Measurements from ENCODE around the gene AKT1. TPM values are rescaled to one million over a fixed set of nuclear protein-coding genes. Genes with fewer than 3 reads are reported as not detected.
A peak's percentile ranks its signal among the peaks of the same experiment; 100 is the strongest.
"Not testable (repeated sequence)": the region's sequence is repeated elsewhere in the genome, so short reads cannot be mapped to it uniquely, and the experiment has no call there.

AKT1 gene
- polyA plus RNA-seq, 4 donors, result 72.4 to 95.9 (median 82.7) TPM

DNA sequence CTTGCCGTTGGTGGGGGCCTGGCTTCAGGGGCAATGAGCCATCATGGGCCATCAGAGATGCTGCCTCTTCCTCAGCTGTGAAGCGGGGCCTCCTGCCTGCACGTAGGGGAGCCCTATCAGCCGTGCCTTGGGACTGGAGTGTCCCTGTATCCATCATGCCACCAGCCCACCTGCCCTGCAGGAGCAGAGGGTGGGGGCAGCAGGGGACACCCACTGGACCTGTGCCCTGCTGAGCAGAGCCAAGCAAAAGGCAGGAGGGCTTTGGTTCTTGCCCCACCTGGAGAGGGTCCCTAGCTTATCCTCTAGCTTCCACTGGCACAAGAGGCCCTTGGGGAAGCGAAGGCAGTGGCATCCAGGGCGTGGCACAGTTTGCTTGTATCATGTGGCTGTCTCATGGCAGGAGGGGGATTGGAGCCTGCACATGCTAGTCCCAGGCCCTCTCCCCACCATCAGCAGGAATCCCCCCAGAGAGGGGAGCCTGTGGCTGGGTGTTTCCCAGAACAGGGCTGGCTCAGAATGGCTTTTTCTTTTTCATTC is 61.4 kb downstream of the AKT1 start:
- Histone ChIP-seq H3K36me3 (ENCODE audit: control insufficient read depth in 3 of 3, insufficient read depth in 2 of 3, low read depth in 1 of 3, low read length in 3 of 3) (peaks cover 0 to 4% (median 0%) of the 10 kb centered on the region in 3 donors), H3K27ac (ENCODE audit: low read depth in 1 of 3, low read length in 2 of 3) (no peak overlapping the region), H3K4me3 (ENCODE audit: low read depth in 1 of 3, low read length in 3 of 3) (no peak overlapping the region), H3K27me3 (ENCODE audit: control insufficient read depth in 3 of 3, insufficient read depth in 3 of 3, low read length in 3 of 3) (no peaks in the 10 kb centered on the region), H3K9me3 (ENCODE audit: control insufficient read depth in 2 of 2, insufficient read depth in 1 of 2, low read depth in 1 of 2, low read length in 1 of 2) (no peaks in the 10 kb centered on the region), H3K4me1 (ENCODE audit: control insufficient read depth in 3 of 3, insufficient read depth in 2 of 3, low read depth in 1 of 3, low read length in 2 of 3) (peaks cover 0 to 2% (median 0%) of the 10 kb centered on the region in 3 donors)
- FAIRE-seq (no peak), DNase-seq (no peak)
- 78 to 82% (median 81%) methylated on average over 6 of the region's 6 CpGs for WGBS, 3 donors

DNA sequence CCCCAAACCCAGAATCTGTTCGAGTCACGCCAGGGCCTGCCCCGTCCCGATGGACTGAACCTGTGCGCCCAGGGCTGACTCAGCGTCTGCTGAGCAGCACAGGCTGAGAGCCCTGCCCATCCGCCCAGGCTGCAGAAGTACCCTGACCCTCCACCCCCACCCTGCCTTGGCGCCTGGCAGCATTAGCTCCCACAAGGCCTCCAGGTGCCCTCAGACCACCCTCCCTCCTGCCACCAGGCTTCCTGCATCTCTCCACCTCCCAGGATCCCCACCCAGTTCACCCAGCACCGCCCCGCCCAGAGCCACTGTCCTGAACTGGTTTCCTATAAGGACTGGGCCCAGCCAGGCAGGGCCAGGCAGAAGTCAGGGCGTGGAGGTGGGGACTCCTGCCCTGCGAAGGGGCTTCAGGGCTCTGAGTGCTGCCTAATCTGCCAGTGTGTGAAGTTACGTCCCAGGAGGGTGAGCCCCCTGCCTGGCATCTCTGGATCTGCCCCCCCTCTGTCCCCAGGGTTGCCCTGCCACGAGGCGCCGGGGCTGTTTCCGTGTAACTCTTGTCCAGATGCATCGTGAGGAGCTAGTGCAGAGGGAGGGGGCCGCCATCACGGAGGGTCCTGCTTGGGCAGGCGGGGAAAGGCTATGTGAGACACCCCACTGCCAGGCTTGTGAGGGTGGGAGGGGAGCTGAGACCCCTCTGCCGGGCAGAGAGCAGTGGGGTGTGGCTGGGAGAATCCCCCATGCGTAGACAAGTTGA is 62.4 kb downstream of the AKT1 start:
- H3K27ac ChIP-seq (ENCODE audit: low read depth in 1 of 3, low read length in 2 of 3), result no peak overlapping the region
- peak in 1 of 2 donors; percentile 70 for DNase-seq
- 48 to 78% (median 67%) methylated on average over 23 of the region's 23 CpGs for WGBS, 3 donors
- peaks cover 0 to 2% (median 0%) of the 10 kb centered on the region in 3 donors for H3K4me1 ChIP-seq (ENCODE audit: control insufficient read depth in 3 of 3, insufficient read depth in 2 of 3, low read depth in 1 of 3, low read length in 2 of 3)
- H3K4me3 ChIP-seq (ENCODE audit: low read depth in 1 of 3, low read length in 3 of 3), result no peak overlapping the region
- no peaks in the 10 kb centered on the region for H3K9me3 ChIP-seq (ENCODE audit: control insufficient read depth in 2 of 2, insufficient read depth in 1 of 2, low read depth in 1 of 2, low read length in 1 of 2)
- FAIRE-seq, result no peak
- H3K36me3 ChIP-seq (ENCODE audit: control insufficient read depth in 3 of 3, insufficient read depth in 2 of 3, low read depth in 1 of 3, low read length in 3 of 3), result peaks cover 0 to 2% (median 0%) of the 10 kb centered on the region in 3 donors
- no peaks in the 10 kb centered on the region for H3K27me3 ChIP-seq (ENCODE audit: control insufficient read depth in 3 of 3, insufficient read depth in 3 of 3, low read length in 3 of 3)

DNA sequence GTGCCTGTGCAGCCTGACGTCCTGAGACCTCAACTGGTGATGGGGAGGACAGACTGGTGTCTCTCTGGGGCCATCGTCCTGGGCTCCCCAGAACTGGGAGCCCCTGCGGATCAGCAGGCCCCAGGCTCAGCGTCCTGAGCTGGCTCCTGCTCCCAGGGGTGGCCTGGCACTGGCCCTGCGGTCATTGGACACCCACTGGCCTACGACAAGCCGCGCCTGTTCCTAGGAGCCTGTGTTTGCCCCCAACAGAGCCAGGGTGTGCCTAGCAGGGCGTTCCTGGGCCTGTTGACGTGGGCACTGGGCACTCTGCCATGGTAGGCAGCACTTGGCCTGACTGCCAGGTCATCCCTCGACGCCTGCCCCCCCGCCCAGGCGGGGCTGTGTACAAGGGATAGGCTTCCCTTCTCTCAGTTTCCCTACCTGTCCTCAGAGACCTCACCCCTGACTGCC is 63.2 kb downstream of the AKT1 start:
- H3K4me1 ChIP-seq (ENCODE audit: control insufficient read depth in 3 of 3, insufficient read depth in 2 of 3, low read depth in 1 of 3, low read length in 2 of 3), result peaks cover 0 to 2% (median 0%) of the 10 kb centered on the region in 3 donors
- WGBS, 3 donors, result 16 to 61% (median 35%) methylated on average over 14 of the region's 14 CpGs
- no peaks in the 10 kb centered on the region for H3K27me3 ChIP-seq (ENCODE audit: control insufficient read depth in 3 of 3, insufficient read depth in 3 of 3, low read length in 3 of 3)
- FAIRE-seq (no peak), DNase-seq (peak in 1 of 2 donors; percentile 86)
- no peaks in the 10 kb centered on the region for H3K9me3 ChIP-seq (ENCODE audit: control insufficient read depth in 2 of 2, insufficient read depth in 1 of 2, low read depth in 1 of 2, low read length in 1 of 2)
- no peak overlapping the region for H3K4me3 ChIP-seq (ENCODE audit: low read depth in 1 of 3, low read length in 3 of 3)
- H3K36me3 ChIP-seq (ENCODE audit: control insufficient read depth in 3 of 3, insufficient read depth in 2 of 3, low read depth in 1 of 3, low read length in 3 of 3), result peaks cover 0 to under 1% (median 0%) of the 10 kb centered on the region in 3 donors
- H3K27ac ChIP-seq (ENCODE audit: low read depth in 1 of 3, low read length in 2 of 3), result no peak overlapping the region

DNA sequence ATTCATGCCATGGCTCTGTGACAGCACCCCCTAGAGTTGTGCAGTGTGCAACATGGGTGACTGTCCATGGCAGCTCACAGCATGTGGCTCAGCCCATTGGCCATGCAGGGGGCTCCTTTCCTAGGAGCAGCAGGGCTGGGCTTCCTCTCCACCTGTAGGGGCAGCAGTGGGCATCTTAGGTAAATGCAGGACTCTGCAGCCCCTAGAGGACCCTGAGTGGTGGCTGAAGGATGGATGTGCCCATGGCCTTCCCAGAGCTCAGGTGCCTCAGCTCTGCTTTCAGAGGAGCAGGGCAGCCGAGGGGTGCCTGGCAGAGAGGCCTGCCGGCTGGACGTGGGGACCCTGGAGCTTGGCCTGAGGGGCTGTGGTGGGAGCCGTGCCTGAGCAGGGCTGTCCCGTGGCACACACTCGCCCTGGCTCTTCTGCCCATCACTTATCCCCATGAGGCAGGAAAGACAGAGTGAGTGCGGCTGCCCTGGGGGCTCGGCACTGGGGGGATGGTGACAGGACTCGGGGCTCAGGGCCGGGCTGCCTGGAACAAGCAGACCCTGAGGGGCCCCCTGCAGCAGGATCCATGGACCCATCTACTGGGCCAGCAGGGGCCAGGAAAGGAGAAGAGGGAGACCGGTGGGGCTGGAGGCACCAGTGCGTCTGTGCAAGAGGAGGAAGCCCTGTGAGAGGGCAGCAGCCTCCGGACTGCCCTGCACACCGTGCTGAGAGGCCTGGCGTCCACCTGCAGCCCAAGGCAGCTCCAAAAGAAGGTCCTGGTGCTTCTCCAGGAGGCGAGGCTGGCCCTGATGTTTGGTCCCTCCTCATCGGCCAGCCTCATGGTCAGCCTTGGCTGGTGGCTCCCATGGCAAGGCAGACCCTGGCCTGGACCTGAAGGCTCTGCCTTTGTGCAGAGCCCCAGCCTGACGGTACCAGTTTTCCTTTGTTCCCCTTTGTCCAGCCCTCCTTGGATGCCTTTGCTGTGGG is 63.9 kb downstream of the AKT1 start:
- Histone ChIP-seq H3K4me1 (ENCODE audit: control insufficient read depth in 3 of 3, insufficient read depth in 2 of 3, low read depth in 1 of 3, low read length in 2 of 3) (peaks cover 0 to 2% (median 0%) of the 10 kb centered on the region in 3 donors), H3K9me3 (ENCODE audit: control insufficient read depth in 2 of 2, insufficient read depth in 1 of 2, low read depth in 1 of 2, low read length in 1 of 2) (no peaks in the 10 kb centered on the region), H3K36me3 (ENCODE audit: control insufficient read depth in 3 of 3, insufficient read depth in 2 of 3, low read depth in 1 of 3, low read length in 3 of 3) (no peaks in the 10 kb centered on the region), H3K27me3 (ENCODE audit: control insufficient read depth in 3 of 3, insufficient read depth in 3 of 3, low read length in 3 of 3) (no peaks in the 10 kb centered on the region), H3K4me3 (ENCODE audit: low read depth in 1 of 3, low read length in 3 of 3) (no peak overlapping the region), H3K27ac (ENCODE audit: low read depth in 1 of 3, low read length in 2 of 3) (no peak overlapping the region)
- FAIRE-seq (no peak), DNase-seq (no peak)
- WGBS, 3 donors, result 87 to 95% (median 91%) methylated on average over 18 of the region's 18 CpGs

DNA sequence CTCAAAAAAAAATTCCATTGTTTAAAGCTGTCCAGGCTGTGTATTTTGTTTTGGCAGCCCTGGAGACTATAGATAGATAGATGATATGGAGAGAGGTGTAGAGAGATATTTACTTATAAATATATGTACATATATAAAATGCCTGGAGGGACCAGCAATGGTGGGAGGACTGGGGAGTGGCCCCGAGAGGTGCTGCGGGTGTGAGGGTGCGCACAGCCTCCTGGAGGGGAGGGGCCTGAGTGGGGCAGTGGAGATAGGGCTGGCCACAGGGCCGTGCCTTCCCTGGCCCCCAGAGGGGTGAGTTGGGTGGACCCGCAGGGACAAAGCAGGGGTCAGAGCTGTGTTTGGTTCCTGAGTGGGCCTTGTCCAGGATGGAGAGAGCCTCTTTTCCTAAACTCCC is 65.1 kb downstream of the AKT1 start:
- peaks cover 0 to 2% (median 2%) of the 10 kb centered on the region in 3 donors for H3K4me1 ChIP-seq (ENCODE audit: control insufficient read depth in 3 of 3, insufficient read depth in 2 of 3, low read depth in 1 of 3, low read length in 2 of 3)
- H3K27me3 ChIP-seq (ENCODE audit: control insufficient read depth in 3 of 3, insufficient read depth in 3 of 3, low read length in 3 of 3), result no peaks in the 10 kb centered on the region
- DNase-seq (no peak), FAIRE-seq (no peak)
- no peak overlapping the region for H3K4me3 ChIP-seq (ENCODE audit: low read depth in 1 of 3, low read length in 3 of 3)
- H3K9me3 ChIP-seq (ENCODE audit: control insufficient read depth in 2 of 2, insufficient read depth in 1 of 2, low read depth in 1 of 2, low read length in 1 of 2), result no peaks in the 10 kb centered on the region
- 74 to 88% (median 84%) methylated on average over 4 to 5 of the region's 5 CpGs for WGBS, 3 donors
- no peak overlapping the region for H3K27ac ChIP-seq (ENCODE audit: low read depth in 1 of 3, low read length in 2 of 3)
- no peaks in the 10 kb centered on the region for H3K36me3 ChIP-seq (ENCODE audit: control insufficient read depth in 3 of 3, insufficient read depth in 2 of 3, low read depth in 1 of 3, low read length in 3 of 3)

DNA sequence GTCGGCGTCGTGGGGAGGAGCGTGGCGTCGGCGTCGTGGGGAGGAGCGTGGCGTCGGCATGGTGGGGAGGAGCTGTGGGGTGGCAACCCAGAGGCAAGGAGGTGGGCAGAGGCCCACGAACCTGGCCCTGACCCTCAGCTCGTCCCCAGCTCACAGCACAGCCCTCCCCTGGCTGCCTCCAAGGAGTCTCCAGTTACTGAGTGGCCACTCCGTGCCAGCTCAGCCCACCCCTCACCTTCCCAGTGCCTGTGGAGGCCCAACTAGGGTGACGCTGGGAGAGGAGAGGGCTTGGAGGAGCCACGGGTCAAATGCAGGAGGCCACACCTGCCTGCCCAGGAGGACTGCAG is 65.7 kb downstream of the AKT1 start:
- 80 to 88% (median 82%) methylated on average over 5 to 16 of the region's 16 CpGs for WGBS, 3 donors
- H3K27ac ChIP-seq (ENCODE audit: low read depth in 1 of 3, low read length in 2 of 3), result no peak overlapping the region
- H3K4me3 ChIP-seq (ENCODE audit: low read depth in 1 of 3, low read length in 3 of 3), result no peak overlapping the region
- FAIRE-seq (no peak), DNase-seq (no peak)
- no peaks in the 10 kb centered on the region for H3K27me3 ChIP-seq (ENCODE audit: control insufficient read depth in 3 of 3, insufficient read depth in 3 of 3, low read length in 3 of 3)
- no peaks in the 10 kb centered on the region for H3K36me3 ChIP-seq (ENCODE audit: control insufficient read depth in 3 of 3, insufficient read depth in 2 of 3, low read depth in 1 of 3, low read length in 3 of 3)
- no peaks in the 10 kb centered on the region for H3K9me3 ChIP-seq (ENCODE audit: control insufficient read depth in 2 of 2, insufficient read depth in 1 of 2, low read depth in 1 of 2, low read length in 1 of 2)
- H3K4me1 ChIP-seq (ENCODE audit: control insufficient read depth in 3 of 3, insufficient read depth in 2 of 3, low read depth in 1 of 3, low read length in 2 of 3), result peaks cover 0 to 9% (median 2%) of the 10 kb centered on the region in 3 donors

DNA sequence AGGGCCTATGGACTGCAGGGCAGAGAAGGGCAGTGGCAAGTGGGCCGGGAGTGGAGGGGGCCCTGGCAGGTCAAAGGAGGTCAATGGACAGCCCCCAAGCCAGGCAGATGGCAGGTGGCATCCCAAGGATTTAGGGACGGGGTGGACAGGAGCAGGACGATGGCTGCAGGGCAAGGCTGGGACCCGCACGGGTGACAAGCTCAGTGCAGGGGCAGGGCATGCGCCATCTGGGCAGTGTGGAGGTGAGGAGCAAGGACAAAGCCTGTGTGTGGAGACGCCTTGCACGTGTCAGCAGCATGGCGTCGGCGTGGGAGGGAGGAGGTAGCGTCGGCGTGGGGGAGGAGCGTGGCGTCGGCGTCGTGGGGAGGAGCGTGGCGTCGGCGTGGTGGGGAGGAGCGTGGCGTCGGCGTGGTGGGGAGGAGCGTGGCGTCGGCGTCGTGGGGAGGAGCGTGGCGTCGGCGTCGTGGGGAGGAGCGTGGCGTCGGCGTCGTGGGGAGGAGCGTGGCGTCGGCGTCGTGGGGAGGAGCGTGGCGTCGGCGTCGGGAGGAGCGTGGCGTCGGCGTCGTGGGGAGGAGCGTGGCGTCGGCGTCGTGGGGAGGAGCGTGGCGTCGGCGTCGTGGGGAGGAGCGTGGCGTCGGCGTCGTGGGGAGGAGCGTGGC is 66.2 kb downstream of the AKT1 start:
- not testable (repeated sequence) for H3K9me3 ChIP-seq (ENCODE audit: control insufficient read depth in 2 of 2, insufficient read depth in 1 of 2, low read depth in 1 of 2, low read length in 1 of 2); H3K27me3 ChIP-seq (ENCODE audit: control insufficient read depth in 3 of 3, insufficient read depth in 3 of 3, low read length in 3 of 3); FAIRE-seq; H3K4me3 ChIP-seq (ENCODE audit: low read depth in 1 of 3, low read length in 3 of 3); DNase-seq; H3K27ac ChIP-seq (ENCODE audit: low read depth in 1 of 3, low read length in 2 of 3); H3K36me3 ChIP-seq (ENCODE audit: control insufficient read depth in 3 of 3, insufficient read depth in 2 of 3, low read depth in 1 of 3, low read length in 3 of 3)
- 93 to 95% (median 95%) methylated on average over 36 to 64 of the region's 73 CpGs for WGBS, 3 donors
- peaks cover 0 to 13% (median 6%) of the 10 kb centered on the region in 3 donors for H3K4me1 ChIP-seq (ENCODE audit: control insufficient read depth in 3 of 3, insufficient read depth in 2 of 3, low read depth in 1 of 3, low read length in 2 of 3)

DNA sequence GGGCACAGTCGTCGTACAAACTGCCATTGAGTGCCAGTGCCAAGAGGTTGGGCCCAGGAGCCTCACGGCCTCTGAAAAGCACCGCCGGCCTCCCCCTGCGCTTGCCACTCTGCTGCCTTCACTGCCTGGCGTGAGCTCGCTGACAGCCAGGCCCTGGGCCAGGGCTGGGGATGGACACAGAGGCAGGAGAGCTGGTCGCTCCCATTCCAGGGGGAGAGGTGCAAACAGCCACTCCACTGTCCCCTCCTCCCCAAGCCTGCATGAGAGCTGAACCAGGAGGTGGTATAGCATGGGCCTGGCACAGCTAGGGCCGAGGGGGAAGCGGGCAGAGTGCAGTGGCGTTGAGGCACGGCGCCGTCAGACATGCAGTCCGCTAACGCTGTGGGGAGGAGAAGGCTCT is 66.9 kb downstream of the AKT1 start:
- no peaks in the 10 kb centered on the region for H3K36me3 ChIP-seq (ENCODE audit: control insufficient read depth in 3 of 3, insufficient read depth in 2 of 3, low read depth in 1 of 3, low read length in 3 of 3)

More for the DNA sequence above, 66.9 kb downstream of the AKT1 start:
- Histone ChIP-seq H3K4me3 (ENCODE audit: low read depth in 1 of 3, low read length in 3 of 3) (no peak overlapping the region), H3K27ac (ENCODE audit: low read depth in 1 of 3, low read length in 2 of 3) (no peak overlapping the region), H3K4me1 (ENCODE audit: control insufficient read depth in 3 of 3, insufficient read depth in 2 of 3, low read depth in 1 of 3, low read length in 2 of 3) (peaks cover 0 to 13% (median 6%) of the 10 kb centered on the region in 3 donors), H3K27me3 (ENCODE audit: control insufficient read depth in 3 of 3, insufficient read depth in 3 of 3, low read length in 3 of 3) (no peaks in the 10 kb centered on the region), H3K9me3 (ENCODE audit: control insufficient read depth in 2 of 2, insufficient read depth in 1 of 2, low read depth in 1 of 2, low read length in 1 of 2) (no peaks in the 10 kb centered on the region)
- 89 to 91% (median 90%) methylated on average over 17 of the region's 17 CpGs for WGBS, 3 donors
- no peak for DNase-seq
- FAIRE-seq, result no peak

All from small intestine (tissue), 7 donors.